NCI-H1694 treated with DMSO at 0.1 percent for 48 hours (cell line): Measurements from ENCODE around the gene GIMAP1.
"Not testable (repeated sequence)": the region's sequence is repeated elsewhere in the genome, so short reads cannot be mapped to it uniquely, and the experiment has no call there.

ENCODE experiments used
- DNase-seq: peaks from one replicate; lab custom pipeline; 2025; lab: John Stamatoyannopoulos, UW

The GIMAP1 gene

DNA sequence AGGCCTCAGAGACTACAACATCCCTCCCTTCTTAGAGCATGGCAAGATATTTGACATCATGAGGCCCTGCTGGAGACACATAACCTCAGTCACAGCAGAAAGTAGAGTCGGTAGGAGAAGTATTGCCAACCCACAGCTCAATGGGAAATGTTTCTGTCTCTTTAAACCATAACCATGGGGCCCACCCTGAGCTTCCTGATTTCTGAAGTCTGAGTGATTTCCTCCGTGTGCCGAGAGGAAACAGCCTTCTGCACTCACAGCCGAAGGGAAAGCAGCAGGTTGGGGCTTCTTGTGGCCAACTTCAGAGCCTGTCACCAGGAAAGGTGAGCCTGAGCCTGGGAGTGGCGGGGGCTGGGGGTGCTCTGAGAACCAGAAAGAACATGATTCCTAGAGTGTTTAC lies at the start of gene GIMAP1:
Gene GIMAP1, plus strand, starts transcription at position 246 of the 400 bp plus-strand sequence. CDS start 2,435 bp downstream, outside the sequence.
- DNase-seq: no peak

DNA sequence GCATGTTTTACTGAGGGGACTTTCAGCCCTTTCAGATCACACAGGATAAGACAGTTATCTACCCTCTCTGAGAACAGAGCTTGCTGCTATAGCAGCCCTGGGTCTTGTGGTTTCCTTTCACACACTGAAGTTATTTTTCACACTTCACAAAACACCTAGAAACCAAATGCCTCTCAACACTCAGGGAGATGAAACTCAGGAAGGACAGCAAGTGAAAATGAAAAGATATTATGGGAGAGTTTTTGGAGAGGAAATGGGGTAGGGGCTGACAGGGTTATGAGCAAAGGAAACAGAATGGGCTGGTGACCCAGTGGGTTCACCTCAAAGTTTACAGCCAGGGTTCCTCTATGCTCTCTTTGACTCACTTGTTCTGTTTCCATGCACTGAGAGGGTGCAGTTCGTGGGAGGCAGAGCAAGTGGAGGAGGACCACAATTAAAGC lies 47.9 kb upstream of the GIMAP1 start:
- DNase-seq: no peak

DNA sequence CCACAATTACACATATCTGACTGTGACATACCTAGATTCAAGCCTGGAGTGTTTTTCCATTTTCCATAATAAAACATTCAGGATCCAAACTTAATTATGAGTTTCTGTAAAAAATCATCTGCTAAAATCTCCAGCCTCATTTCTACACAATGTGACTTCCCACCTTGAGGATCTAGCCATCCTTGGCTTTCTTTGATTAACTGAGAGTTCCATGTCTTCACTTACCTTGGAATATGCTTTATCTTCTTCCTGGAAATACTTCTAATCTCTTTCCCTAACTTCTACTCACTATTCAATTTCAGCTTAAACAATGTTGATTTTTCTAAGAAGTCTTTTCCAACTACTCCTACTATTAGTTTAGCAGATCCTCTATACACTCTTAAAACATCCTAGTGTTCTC lies 47.4 kb upstream of the GIMAP1 start:
- DNase-seq: no peak

DNA sequence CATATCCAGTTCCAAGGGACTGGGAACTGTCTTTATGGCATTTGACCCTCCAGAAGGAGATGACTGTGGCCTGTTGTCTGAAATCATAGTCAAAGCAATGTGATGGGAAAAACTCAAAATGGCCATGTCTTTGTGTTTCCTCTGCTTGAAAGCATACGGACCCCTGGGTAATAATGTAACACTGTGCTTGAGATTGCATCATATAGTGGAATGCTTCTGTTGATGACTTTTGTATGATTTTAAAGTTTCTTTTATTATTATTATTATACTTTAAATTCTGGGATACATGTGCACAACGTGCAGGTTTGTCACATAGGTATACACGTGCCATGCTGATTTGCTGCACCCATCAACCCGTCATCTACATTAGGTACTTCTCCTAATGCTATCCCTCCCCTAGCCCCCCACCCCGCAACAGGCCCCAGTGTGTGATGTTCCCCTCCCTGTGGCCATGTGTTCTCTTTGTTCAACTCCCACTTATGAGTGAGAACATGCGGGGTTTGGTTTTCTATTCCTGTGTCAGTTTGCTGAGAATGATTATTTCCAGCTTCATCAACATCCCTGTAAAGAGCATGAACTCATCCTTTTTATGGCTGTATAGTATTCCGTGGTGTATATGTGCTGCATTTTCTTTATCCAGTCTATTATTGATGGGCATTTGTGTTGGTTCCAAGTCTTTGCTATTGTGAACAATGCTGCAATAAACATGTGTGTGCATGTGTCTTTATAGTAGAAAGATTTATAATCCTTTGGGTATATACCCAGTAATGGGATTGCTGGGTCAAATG lies 44.4 kb upstream of the GIMAP1 start:
- not testable (repeated sequence) for DNase-seq

DNA sequence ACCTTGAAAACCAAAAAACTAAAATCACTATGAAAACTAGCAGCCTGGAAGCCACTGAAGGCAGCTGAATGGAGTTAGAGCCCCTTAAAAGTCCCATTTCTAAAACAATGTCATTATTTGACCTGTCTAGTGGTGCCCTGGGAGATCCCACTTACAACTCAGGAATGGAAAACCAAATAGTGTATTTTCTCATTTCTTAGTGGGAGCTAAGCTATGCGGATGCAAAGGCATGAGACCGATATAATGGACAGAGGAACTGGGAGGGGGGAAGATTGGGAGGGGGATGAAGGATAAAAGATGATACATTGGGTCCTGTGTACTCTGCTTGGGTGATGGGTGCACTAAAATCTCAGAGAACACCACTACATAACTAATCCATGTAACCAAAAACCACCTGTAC lies 40.7 kb upstream of the GIMAP1 start:
- no peak for DNase-seq

DNA sequence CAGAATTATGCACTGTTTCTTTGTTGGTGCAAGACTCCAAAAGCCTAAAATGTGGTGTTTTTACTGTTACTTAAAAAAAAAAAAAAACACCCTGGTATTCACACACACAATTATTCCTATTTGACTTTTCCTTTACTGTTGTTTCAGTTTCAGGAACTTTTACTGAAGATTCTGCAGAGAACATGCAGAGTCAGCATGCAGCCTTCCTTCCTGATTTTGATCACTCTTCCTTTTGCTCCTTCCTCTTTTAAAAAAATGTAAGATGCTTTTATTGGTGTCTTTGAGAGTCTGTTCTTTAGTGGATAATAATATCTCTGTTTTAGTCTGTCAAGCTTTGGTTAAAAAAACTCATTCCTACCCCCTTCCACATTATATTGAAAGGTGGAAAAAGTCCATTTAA lies 40.1 kb upstream of the GIMAP1 start:
- DNase-seq: not testable (repeated sequence)

DNA sequence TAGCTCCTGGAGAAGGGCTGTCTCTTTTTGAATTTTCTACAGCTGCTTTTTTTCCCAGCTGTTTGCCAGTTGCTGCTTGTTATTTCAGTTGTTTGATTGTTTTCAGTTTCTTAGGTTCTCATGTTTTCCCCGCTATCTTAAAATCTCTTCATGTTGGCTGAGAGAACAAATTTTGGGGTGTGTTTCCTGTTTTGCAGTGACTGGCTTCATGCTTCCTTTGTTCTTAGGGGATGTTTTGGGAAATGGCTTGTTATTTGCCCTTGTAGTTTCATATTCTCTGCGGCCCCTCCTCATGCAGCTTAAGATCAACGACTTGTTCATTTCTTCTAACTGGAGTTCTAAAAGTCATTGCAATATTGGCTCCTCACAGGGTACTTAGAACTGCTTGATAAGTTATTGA lies 39.6 kb upstream of the GIMAP1 start:
- DNase-seq: not testable (repeated sequence)

DNA sequence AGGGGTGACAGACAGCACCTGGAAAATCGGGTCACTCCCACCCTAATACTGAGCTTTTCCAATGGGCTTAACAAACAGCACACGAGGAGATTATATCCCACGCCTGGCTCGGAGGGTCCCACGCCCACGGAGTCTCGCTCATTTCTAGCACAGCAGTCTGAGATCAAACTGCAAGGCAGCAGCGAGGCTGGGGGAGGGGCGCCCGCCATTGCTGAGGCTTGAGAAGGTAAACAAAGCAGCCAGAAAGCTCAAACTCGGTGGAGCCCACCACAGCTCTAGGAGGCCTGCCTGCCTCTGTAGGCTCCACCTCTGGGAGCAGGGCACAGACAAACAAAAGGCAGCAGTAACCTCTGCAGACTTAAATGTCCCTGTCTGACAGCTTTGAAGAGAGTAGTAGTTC lies 37.8 kb upstream of the GIMAP1 start:
- not testable (repeated sequence) for DNase-seq

DNA sequence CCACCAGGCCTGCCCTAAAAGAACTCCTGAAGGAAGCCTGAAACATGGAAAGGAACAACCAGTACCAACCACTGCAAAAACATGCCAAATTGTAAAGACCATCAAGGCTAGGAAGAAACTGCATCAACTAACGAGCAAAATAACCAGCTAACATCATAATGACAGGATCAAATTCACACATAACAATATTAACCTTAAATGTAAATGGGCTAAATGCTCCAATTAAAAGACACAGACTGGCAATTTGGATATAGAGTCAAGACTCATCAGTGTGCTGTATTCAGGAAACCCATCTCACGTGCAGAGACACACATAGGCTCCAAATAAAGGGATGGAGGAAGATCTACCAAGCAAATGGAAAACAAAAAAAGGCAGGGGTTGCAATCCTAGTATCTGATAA lies 36.0 kb upstream of the GIMAP1 start:
- DNase-seq: not testable (repeated sequence)

DNA sequence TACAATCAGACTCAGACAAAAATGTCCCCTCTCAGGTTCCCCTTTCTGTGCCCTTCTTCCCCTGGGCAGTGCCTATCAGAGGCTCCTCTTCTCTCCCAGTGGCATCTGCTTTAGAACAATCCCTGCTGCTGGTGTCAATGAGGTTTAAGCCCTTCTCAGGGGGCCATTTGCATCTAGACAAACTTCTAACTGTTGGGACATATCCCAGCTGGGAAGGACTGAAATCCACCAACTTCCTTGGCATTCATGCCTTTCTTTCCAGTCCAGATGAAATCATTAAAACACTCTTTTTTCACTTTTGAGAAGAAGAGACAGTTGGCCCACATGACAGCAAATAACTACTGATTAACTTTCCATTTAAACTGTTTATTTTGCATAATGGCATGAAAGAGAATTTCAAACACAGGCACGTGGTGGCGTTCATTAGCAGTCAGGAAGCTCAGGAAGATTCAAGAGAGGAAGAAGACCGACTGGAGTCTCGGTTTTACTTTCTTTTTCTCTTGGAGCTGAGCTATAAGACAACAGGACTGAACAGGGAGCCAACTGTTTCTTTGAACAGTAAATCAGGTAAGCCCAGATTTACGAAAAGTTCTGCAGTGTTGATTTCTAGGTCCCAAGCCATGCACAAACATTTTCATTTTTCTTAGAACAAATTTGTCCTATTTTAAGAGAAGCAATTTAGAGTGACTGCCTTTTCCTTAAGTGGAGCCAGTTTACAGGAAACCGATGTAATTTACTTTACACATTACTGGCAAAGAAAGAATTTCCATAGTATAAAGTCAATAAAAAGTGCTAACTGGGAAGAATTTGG lies 31.0 kb upstream of the GIMAP1 start, which contains the start of gene GIMAP2:
Gene GIMAP2, plus strand, starts transcription at position 488 of the 811 bp plus-strand sequence. CDS start 1,354 bp downstream, outside the sequence.
- DNase-seq: no peak

DNA sequence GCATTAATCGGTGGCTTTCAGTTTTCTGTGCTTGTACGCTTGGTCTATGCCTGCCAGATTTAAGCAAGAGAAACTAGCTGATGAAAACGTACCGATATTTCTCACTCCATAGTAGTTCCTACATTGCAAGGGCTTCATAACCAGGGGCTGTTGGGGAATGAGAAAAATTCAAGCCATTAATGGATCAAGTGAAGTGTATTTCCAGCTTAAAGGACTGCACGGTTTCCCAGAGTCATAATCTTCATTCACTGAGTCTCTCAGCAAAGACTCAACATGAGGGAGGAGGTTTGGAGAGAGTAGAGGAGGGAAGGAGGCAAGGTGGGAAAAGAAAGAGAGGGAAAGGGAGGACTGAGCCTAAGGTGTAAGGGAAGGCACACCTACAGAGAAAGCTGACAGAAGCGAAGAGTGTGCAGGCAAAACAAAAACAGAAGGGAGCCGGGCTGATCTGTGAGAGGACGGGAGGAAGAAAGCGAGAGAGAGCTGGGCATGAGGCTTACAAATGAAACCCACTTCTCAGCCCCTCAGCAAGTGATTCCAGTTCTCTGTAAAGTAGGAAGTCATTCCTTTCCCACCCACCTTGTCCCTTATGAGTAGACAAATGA lies 30.3 kb upstream of the GIMAP1 start:
- DNase-seq: no peak

DNA sequence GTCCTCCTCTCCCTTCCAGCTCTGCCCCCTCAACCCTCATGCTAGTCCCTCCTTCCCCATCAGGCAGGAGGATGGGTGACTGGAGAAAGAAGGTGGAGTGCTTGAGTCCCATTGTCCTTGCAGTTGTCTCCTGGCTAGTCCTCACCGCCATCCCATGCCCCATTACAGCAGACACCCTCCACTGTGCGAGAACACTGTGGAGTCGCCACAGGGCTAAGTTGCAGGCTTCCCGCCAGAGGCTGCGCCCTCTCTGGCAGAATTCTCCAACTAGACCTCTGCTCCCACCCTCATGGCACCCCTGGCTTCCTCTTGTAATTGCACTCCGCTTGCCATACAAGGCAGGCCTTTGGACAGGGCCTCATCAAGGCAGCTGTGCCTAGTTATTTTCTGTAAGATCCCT lies 27.8 kb upstream of the GIMAP1 start:
- DNase-seq: no peak

DNA sequence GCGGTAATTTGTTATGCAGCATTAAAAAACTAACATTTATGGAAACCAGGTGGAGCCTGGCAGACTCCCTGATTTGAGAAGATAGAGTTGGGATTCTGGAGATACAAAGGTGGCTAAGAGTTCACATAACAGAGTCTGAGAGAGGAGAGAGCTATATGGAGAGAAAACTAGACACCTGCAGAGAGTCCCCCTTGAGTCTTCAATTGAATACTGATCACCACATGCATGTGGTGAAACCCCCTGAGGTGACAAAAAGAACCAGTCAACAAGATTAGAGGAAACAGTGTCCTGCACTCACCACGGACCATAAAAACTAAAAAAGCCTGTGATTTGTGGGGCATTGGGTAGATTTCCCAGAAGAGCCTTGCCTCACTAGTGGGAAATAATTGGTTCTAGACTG lies 20.8 kb upstream of the GIMAP1 start:
- DNase-seq: no peak

DNA sequence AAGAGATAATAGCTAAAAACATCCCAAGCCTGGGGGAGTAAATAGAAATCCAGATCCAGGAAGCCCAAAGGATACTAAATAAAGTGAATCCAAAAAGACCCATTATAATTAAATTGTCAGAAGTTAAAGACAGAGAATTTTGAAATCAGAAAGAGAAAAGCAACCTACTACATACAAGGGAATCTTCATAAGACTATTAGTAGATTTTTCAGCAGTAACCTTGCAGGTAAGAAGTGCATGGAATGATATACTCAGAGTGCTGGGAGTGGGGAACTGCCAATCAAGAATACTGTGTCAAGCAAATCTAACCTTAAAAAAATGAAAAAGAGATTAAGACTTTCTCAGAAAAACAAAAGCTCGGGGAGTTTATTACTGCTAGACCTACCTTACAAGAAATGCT lies 13.2 kb upstream of the GIMAP1 start:
- no peak for DNase-seq

DNA sequence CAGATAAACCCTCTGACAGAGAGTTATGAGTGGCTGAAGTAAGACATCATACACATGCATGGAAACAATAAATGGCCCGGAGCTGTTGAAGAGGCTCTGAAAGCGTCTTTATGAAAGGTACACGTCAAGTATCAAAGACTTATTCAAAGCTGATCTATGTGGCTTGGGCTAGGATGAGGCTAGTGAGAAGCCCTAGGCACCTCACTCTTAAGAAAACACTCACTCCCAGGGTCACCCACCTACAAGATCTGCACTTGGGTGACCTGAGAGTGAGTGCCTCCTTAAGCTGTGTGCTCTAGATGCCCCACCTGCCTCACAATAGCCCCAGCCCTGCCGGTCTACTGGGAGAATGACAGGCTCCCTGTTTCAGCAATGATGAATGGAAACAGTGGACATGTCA lies 1.1 kb upstream of the GIMAP1 start:
- DNase-seq: no peak

DNA sequence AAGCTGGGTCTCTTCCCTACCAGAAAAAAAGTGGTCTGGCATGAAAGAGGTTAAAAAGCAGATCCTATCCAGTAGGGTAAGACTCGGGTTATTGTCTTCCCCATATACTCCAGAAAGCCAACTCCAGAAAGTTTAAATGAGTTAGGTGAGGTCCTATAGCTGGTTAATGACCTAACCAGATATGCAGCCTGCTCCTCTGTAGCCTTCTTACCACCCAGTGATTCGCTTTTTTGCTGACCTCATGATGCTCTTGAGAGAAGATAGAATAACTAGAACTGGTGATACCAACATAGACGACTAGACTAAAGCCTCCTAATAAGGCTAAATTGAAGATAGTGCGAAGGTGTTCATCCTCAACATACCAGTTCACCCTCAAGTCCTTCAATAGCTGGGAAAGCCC lies 675 bp upstream of the GIMAP1 start:
- DNase-seq: no peak

DNA sequence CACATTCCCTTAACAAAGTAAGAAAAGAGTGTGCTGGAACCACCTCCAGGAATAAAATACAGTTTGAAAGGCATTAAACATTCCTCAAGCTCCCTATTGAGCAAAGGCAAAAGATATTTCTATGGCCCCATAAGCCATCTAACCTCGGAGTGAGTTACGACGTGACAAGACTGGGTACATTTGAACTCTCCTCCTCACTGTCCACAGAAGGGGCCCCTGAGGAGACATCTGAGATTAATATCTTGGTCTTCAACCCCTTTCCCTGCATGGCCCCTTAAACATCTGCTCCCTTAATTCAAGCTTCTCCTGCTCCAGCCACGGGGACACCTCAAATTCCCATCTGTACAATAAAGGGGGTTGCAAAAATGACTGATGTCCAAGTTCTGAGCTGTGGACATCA lies 526 bp downstream of the GIMAP1 start:
- no peak for DNase-seq

DNA sequence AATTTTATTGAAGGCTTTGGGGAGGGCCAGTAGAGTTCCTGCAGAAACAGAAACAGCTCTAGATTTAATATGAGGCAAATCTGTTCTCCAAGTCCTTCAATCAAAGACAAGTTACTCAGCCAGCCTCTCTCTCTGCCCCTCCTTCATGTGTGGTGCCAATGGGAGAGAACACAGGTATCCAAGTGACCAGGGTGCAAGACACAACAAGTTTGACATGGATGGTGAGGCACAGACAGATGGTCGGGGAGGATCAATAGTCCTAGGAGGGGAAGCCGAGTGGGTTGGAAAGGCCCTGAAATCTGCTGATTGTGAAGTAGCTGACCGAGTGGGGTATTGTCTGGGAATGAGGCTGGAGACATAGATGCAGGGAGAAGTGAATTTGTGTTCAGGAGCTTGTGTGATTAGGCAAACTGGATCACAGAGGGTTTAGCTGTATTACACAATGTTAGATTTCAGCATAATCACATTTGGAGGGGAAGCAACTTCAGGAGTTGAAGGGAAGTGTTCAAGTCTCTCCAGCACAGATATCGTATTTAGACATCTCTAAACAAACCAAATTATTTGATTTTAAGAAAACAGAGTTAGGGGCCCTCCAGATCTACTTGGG lies 1.5 kb downstream of the GIMAP1 start:
- DNase-seq: no peak

DNA sequence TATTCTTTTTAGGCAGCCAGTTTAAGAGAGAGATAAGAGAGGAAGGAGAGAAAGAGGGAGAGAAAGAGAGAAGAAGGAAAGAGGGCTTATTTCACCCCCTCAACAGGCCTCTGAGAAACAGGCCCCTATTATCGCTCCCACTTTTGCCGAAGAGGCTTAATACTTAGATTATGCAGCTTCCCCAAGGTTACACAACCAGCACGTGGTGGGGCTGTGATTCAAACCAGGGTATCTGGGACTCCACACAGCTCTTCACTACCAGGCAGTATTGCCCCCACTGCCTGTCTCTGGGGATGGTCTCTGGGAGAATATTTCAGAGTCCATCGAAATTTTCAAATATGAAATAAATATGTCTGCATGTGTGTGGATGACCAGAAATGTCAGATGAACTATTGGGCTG lies 3.0 kb downstream of the GIMAP1 start:
- no peak for DNase-seq

DNA sequence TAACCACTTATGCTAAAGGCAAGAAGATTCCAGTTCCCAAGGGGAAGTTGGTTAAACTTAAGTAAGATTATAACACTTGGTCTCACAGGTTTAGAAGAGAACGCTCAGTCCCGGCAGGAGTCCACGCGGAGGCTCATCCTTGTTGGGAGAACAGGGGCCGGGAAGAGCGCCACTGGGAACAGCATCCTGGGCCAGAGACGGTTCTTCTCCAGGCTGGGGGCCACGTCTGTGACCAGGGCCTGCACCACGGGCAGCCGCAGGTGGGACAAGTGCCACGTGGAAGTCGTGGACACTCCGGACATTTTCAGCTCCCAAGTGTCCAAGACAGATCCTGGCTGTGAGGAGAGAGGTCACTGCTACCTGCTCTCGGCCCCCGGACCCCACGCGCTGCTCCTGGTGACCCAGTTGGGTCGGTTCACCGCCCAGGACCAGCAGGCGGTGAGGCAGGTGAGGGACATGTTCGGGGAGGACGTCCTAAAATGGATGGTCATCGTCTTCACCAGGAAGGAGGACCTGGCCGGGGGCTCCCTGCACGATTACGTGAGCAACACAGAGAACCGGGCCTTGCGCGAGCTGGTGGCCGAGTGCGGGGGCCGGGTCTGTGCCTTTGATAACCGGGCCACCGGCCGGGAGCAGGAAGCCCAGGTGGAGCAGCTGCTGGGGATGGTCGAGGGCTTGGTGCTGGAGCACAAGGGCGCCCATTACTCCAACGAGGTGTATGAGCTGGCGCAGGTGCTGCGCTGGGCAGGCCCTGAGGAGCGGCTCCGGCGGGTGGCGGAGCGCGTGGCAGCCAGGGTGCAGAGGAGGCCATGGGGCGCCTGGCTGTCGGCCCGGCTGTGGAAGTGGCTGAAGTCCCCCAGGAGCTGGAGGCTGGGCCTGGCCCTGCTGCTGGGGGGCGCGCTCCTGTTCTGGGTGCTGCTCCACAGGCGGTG lies 3.8 kb downstream of the GIMAP1 start:
- no peak for DNase-seq

DNA sequence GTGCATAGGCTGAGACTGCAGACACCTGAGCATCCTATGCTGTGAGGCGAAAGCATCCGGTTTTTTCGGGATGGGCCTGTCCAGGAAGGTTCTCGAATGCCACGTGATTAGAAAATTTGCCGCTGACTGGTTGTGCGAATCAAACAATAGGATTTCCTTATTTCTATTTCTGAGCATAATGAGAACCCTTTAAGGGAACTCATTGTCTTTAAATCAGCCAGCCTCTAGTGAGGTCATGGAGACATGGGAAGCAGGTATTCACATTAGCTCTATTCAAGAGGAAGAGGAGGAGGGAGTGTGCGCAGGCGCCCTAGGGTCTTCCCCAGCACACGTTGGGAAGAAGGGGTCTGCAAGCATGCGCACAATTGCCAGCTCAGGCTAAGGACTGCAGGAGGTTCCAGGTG lies 5.6 kb downstream of the GIMAP1 start:
- no peak for DNase-seq
